SU-DHL-6 (cell line): ENCODE data around the gene PDE6H.

Experiments used
- EZH2phosphoT487 ChIP-seq: fragments of 200-600 bp; sonication (generic), shearing (Covaris generic); conservative IDR thresholded peaks from 2 replicates; pipeline ENCODE4 v1.6.1; 2018; ENCODE audit warnings: mild to moderate bottlenecking, antibody characterized with exemption, low read length, moderate library complexity, mixed read lengths
- TF ChIP-seq, protein P1 (sequence below): fragments of 200-600 bp; sonication (generic); IDR thresholded peaks from one replicate; pipeline ENCODE4 v1.5.1; 2017; ENCODE audit warnings: antibody characterized with exemption, mild to moderate bottlenecking, low read length, moderate library complexity; ENCODE audit not compliant: insufficient read depth, poor library complexity, severe bottlenecking

DNA sequence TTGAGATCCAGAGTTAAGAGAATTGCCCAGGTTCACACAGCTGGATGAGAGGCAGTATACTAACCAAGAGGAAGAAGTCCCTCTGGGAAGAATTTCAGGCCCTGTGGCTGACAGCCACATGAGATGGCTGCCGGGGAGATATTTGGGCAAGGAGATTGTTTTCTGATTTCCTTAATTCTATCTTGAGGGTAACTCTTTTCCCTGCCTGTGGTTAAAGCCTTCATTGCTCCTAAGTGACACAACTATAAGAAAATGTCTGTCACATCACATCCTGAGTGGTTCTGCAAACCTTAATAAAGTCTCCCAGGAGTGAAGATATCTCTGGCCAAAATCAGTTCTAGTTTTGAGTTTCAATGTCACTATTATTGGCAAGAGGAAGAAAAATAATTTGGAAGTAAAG is 21.0 kb upstream of the PDE6H start:
- TF ChIP-seq, protein P1, sequence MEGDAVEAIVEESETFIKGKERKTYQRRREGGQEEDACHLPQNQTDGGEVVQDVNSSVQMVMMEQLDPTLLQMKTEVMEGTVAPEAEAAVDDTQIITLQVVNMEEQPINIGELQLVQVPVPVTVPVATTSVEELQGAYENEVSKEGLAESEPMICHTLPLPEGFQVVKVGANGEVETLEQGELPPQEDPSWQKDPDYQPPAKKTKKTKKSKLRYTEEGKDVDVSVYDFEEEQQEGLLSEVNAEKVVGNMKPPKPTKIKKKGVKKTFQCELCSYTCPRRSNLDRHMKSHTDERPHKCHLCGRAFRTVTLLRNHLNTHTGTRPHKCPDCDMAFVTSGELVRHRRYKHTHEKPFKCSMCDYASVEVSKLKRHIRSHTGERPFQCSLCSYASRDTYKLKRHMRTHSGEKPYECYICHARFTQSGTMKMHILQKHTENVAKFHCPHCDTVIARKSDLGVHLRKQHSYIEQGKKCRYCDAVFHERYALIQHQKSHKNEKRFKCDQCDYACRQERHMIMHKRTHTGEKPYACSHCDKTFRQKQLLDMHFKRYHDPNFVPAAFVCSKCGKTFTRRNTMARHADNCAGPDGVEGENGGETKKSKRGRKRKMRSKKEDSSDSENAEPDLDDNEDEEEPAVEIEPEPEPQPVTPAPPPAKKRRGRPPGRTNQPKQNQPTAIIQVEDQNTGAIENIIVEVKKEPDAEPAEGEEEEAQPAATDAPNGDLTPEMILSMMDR = no peak
- TF ChIP-seq EZH2phosphoT487 = no peak
